GM21528 (cell line): Measurements from ENCODE around the gene DCAF11.
"Not testable (repeated sequence)": the region's sequence is repeated elsewhere in the genome, so short reads cannot be mapped to it uniquely, and the experiment has no call there.

Source experiments
- ATAC-seq: cut with Tn5 transposase; IDR thresholded peaks from one replicate; pipeline ENCODE4 v1.9.1; 2021; ENCODE audit warnings: mild to moderate bottlenecking, moderate library complexity; ENCODE audit not compliant: unreplicated experiment, low FRiP score

Gene DCAF11

DNA sequence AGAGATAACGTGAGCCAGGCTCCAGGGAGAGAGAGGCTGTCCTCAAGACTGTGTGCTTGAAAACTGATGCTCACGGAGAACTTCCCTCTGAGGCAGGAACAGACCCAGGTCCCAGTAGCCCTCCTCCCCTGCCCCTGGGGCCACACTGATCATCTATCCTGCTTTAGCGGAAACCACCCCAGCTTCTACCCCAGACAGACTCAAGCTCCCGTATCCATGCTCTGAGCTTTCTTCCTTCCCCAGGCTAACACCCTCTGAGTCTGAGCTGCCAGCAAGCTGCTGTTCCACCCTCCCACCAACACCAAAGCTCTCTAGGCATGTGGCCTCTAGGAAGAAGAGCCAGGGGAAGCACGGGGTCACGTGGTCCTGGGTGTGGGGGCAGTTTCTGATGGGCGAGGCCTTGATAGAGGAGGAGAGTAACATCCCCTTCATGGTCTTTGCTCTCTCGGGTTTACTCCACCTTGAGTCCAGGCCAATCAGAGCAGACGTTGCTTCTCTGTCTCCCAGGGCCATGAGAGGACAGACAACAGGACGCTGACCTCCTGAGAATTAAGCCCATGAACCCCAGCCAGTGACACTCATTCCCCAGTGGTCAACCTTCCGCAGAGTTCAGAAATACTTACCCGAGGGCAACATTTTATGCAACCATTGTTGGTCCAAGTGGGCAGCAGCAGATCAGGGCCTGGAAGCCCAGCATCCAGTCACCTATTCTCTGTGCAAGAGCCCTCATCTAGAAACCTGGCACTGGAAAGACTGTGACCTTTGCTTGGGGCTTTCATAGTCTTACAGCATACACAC, 19.1 kb upstream of the DCAF11 start:
- ATAC-seq: peak; percentile 61

DNA sequence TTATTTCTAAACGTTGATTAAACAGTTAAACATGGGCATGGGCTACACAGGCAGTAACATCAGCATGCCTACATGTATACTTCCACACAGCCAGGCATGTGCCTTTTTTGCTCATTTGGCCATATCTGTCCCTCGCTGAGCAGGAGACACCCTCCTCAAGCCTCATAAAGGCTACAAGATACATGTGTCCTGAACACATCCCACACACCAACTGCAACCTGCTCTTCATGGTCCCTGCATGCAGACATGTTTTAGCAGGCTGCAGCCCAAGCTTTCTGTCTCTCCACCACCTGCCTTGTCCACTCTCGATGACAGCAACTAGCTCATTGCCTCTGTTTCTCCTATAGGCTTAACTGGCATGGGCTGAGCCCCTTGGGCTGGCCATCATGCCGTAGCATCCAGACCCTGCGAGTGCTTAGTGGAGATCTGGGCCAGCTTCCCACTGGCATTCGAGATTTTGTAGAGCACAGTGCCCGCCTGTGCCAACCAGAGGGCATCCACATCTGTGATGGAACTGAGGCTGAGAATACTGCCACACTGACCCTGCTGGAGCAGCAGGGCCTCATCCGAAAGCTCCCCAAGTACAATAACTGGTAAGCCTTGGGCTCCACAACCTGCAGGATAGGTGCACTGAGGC, 17.9 kb upstream of the DCAF11 start:
- ATAC-seq: no peak

DNA sequence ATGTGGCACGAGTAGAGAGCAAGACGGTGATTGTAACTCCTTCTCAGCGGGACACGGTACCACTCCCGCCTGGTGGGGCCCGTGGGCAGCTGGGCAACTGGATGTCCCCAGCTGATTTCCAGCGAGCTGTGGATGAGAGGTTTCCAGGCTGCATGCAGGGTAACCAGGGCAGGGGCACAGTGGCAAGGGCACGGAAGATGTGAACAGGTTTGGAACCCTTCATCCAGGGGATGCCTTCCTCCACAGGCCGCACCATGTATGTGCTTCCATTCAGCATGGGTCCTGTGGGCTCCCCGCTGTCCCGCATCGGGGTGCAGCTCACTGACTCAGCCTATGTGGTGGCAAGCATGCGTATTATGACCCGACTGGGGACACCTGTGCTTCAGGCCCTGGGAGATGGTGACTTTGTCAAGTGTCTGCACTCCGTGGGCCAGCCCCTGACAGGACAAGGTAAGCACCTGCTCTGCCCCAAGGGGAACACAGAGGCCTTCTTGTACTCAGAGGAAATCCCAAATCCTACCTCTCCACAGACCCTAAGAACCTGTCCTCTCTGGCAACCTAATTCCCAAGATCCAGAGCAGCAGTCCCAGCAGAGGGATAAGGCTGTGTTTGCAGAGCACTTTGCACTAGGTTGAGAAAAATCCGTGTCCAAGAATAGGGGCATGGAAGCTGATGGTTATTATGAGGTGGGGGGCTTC, 16.2 kb upstream of the DCAF11 start:
- no peak for ATAC-seq

DNA sequence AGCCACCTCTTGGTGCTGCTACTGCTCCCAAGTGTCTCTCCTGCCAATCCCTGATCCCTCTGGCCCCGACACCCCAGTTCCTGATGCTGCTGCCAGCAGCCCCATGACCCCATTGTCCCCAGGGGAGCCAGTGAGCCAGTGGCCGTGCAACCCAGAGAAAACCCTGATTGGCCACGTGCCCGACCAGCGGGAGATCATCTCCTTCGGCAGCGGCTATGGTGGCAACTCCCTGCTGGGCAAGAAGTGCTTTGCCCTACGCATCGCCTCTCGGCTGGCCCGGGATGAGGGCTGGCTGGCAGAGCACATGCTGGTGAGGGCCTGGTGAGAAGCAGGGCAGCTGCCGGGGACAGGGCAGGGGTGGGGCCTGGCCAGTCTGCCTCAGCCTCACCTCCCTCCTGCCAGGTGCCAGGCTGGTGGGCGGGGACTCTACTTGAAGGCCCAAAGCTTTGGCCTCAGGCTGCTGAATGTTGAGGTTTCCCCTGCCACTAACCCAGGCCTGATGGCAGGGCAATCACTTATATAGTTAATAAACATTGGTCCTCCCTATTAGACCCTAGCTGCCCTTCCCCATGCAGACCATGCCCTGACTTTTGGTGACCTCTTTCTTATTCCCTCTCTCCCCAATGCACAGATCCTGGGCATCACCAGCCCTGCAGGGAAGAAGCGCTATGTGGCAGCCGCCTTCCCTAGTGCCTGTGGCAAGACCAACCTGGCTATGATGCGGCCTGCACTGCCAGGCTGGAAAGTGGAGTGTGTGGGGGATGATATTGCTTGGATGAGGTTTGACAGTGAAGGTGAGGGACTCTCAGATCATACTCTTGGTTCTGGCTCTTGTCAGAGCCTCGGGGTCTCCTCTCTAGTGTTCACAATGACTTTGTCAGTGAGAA, 15.4 kb upstream of the DCAF11 start:
- ATAC-seq: no peak

DNA sequence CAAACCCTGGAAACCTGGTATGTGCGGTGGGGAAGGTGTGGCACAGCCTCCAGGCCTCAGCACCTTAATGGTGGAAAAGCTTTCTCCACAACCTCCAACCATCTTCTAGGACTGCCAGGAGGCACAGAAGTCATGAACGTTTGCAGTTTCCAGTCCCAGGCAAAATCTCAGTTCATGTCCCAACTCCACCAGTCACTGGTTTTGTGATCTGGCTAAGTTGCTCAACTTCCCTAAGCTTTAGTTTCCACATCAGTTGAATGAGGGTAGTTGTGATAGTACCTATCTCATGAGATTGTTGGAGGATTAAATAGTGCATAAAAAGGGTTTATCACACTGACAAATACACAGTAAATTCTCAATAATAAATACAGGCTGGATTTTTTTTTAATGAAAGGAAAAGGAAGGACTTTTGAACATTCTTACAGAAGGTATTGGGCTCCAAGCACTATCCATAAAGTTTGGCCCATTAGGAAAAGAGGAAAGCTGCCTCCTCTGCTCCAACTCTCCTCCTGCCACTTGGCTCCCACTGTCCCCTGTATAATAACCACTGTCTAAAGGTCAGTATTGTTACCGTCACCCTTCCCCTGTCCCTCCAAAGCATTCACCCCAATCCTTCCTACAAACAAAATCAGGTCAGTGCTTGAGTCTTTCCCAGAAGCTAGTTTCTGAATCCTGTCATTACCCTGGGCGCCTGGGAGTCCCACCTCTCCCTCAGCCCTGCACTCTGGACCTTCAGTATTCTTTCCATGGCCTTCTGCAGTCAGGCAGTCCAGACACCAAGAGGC, 14.2 kb upstream of the DCAF11 start:
- ATAC-seq: no peak

DNA sequence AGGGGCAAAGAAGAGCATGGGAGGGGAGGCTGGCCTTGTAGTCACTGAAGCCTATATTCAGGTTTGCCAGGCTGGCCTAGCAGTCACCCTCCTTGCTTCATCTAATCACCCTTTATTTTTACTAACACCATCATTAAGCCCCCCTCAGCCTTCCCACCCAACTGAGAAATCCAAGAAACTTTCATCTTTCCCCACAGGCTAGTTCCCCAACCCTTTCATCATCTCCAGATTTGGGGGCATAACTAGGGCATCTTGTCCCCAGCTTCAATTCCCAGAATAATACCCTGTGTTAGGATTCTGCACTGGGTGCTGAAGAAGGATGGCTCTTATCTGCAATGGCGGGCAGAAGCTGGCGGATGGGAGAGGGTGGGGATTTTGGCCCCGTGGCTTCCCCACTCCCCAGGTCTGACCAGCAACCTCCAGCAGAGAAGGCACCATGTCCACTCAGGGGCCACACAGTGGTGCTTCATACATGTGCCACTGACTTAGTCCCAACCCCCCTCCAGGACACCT, 13.5 kb upstream of the DCAF11 start:
- no peak for ATAC-seq

DNA sequence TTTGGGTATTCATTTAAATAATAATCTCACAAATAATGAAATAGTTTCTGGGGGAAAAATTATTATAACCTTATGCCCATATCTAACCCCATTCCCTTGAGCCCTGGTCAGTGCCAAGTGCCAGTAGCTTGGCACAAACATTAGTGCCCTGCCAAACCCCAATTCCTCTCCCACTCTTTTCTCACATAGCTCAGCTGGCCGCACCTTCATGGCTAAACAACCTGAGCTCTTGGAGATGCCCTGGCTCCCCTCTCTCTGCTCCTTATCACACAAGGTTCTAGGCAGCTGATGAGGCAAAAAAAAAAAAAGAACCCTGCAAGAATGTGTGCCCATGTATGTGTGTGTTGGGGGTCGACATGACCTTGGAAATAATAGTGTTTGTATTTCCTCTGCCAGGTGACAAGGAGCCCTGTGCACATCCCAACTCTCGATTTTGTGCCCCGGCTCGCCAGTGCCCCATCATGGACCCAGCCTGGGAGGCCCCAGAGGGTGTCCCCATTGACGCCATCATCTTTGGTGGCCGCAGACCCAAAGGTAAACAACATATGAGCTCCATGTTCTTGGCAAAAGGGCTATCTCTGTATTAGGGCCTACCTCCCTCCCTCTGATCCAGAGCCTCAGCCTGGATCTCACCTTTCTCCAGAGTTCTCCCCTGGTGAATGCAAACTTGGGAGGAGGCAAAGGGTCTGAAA, 12.1 kb upstream of the DCAF11 start:
- no peak for ATAC-seq

DNA sequence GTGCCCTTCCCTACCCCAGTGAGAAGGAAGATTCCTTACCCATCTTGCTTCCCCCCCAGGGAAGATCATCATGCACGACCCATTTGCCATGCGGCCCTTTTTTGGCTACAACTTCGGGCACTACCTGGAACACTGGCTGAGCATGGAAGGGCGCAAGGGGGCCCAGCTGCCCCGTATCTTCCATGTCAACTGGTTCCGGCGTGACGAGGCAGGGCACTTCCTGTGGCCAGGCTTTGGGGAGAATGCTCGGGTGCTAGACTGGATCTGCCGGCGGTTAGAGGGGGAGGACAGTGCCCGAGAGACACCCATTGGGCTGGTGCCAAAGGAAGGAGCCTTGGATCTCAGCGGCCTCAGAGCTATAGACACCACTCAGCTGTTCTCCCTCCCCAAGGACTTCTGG, 11.1 kb upstream of the DCAF11 start:
- ATAC-seq: no peak

DNA sequence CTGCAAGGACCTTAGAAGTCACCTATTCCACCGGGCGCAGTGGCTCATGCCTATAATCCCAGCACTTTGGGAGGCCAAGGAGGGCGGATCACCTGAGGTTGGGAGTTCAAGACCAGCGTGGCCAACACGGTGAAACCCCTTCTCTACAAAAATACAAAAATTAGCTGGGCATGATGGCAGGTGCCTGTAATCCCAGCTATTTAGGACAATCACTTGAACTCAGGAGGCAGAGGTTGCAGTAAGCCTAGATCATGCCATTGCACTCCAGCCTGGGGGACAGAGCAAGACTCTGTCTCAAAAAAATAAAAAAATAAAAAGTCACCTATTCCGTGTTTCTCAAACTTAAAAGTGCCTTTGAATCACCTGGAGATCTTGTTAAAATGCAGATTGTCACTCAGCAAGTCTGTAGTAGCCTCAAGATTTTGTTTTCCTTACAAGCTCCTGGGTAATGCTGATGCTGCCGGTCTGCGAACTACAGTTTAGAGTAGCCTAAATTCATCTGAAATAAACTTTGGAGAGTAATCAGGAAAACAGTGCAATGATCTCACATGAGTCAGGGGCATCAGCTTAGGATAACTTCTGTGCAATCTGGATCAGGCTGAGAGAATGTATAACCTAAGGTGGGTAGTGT, 8.9 kb upstream of the DCAF11 start:
- ATAC-seq: not testable (repeated sequence)

DNA sequence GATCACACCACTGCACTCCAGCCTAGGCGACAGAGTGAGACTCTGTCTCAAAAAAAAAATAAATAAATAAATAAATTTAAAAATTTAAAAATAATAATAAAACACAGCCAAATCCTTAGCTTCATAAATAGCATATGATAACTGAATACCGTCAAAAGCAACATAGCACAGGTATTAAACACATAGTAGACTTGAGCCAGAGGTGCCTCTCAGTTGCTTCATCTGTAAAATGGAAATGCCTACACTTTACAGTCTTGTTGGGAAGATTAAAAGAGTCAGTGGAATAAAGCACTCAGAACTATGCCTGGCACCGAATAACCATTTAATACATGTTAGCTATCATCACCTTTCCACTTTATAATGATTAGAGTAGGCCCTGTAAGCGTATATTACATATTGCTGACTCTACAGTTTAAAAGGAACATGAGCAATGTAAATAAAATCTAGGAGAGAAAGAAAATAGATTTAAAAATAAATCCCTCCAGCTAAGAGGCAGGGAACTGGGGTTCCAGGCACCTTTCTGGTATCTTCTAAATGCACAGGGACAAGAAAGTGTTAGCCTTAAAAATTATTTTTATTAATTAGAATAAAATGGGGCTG, 7.8 kb upstream of the DCAF11 start:
- no peak for ATAC-seq

DNA sequence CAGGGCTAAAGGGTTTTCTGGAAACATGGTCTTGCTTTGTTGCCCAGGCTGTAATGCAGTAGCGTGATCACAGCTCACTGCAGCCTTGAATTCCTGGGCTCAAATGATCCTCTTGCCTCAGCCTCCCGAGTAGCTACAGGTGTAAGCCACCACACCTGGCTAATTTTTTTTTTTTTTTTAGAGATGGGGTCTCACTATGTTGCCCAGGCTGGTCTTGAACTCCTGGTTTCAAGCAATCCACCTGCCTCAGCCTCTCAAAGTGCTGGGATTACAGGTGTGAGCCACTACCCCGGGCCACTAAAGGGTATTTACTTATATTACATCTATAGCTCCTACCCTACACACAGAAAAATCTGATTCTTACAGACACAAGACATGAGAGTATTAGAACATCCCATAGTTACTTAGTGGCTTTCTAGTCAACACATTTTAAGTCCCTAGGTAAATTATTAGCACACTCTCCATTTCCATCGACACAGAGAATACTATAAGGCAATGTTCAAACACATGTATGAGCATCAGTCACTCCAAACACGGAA, 6.2 kb upstream of the DCAF11 start:
- peak; percentile 18 for ATAC-seq

DNA sequence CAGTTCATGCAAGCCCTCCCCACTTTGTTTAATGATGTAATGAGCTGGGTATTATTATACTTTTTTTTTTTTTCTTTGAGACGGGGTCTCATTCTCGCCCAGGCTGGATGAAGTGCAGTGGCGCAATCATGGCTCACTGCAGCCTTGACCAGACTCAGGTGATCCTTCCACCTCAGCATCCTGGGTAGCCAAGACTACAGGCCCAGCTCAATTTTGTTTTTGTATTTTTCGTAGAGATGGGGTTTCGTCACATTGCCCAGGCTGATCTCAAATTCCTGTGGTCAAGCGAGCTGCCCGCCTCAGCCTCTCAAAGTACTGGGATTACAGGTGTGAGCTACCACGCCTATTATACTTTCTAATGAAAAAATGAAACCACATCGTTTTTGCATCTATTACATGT, 4.5 kb upstream of the DCAF11 start:
- ATAC-seq: no peak

DNA sequence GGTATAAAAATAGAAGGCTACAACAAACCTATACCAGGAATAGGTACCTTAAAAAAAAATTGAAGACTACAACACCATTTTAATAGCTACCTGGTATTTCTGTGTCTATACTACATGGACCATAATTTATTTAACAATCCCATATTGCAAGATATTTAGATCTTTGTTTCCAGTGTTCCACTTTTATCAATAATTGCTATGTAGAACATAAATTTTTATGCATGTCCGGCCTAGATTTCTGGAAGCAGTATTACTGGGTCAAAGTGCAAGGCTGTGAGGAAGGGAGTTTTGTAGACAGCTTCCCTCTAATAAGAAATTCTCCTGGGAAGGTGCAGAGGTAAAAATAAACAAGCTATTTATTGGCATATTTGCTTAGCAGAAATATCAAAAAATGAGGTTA, 4.1 kb upstream of the DCAF11 start:
- ATAC-seq: no peak

DNA sequence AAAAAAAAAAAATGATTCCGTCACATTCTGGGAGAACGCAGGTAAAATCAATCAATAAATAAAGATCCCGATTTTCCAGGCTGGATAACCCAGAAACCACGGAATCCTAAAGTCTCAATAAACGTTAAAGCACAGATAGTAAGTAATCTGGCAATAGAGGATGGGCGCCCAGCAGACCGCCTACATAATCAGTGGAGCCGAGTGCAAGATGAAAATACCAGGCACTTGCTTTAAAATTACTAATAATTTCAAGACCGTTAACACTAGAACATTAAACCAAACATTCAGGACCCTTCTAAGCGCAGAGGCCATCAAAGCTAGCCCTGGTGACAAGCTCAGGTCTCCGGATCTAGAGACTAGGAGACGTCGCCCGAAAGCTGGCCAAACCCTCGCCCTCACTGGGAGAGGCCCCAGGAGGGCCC, 1.2 kb upstream of the DCAF11 start:
- ATAC-seq: no peak

DNA sequence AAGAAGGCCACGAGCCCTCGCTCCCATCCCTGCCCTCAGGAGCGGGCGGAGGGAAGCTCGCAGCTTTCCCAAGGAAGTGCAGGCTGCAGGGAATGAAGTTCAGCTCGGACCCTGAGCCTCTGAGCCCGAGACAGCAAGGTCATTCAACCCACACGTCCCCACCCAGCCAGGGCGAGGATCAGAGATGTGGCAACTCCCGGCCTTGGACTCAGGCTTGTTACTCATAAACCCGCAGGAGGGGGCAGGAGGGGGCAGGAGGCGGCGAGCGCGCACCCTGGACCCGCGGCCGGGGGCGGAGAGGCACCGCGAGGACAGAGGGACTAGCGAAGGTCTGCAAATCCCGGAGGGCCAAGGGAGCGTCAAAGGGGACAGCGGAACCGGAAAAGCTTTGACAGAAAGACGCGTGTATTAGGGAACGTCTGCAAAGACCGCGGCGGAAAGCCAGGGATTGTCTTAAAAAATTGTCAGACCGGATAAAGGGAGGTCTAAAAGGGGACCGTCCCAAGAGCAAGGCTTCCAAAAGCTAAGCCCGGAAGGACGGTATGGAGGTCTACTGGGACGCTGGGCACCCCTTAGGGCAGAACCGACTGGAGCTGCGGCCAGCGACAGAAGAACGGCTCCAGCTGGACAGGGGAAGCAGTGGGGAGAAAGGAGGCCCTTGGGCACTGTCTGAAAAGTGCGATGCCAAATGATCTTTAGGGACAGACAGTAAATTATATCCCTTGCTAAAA, 611 bp upstream of the DCAF11 start:
- peak; percentile 39 for ATAC-seq

DNA sequence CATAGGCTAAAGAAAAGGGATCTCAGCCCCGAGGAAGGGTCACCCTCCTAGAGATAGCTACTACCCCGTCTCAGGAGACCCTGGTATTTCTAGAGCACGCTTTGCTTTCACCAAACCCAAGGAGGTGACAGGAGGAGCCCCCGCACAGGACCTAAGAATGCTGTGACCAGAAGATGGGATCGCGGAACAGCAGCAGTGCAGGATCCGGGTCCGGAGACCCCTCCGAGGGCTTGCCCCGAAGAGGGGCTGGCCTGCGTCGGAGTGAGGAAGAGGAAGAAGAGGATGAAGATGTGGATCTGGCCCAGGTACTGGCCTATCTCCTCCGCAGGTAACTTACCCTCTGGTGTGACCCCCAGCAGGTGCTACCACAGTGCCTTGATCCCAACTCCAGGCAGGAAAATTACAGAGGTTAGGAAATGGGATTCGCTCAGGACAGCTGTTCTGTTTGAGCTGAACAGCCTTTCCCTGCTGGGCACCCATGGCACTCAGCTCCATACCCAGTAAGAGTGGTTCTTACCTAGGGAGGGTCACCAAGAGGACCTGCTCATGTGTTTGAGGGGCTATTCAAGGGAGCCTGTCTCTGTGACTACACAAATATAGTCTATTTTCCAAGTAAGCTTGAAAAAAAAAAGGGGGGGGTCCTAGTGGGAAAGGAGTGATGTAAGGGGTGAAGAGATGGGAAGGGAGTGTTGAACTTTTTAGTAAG, 998 bp downstream of the DCAF11 start:
- ATAC-seq: no peak
